CD4-positive, alpha-beta T cell treated with Interferon alpha-2 for 1 hour (primary cell): ENCODE results near the gene LRRC75B.
"Not testable (repeated sequence)": the region's sequence is repeated elsewhere in the genome, so short reads cannot be mapped to it uniquely, and the experiment has no call there.

Source experiments
- DNase-seq, 2 donors: peaks; one replicate each; pipeline ENCODE4 v3.0.0-alpha.2; 2020 to 2022

The LRRC75B gene

GRCh38 chr22:24552503-24553286 is 40.2 kb downstream of the LRRC75B start:
- DNase-seq = not testable (repeated sequence)

GRCh38 chr22:24550902-24551435 is 41.9 kb downstream of the LRRC75B start:
- DNase-seq = no peak

- no peak for DNase-seq
Observed at GRCh38 chr22:24550028-24550901, 42.6 kb downstream of the LRRC75B start.

GRCh38 chr22:24548812-24549211 is 44.1 kb downstream of the LRRC75B start:
- DNase-seq = no peak

GRCh38 chr22:24543679-24544243 is 49.1 kb downstream of the LRRC75B start:
- DNase-seq = no peak

- DNase-seq = no peak
Observed at GRCh38 chr22:24543185-24543601, 49.7 kb downstream of the LRRC75B start.

- no peak for DNase-seq
Observed at GRCh38 chr22:24542641-24543040, 50.2 kb downstream of the LRRC75B start.

GRCh38 chr22:24541681-24542515 is 51.0 kb downstream of the LRRC75B start:
- no peak for DNase-seq

- DNase-seq = no peak
Observed at GRCh38 chr22:24540470-24540869, 52.4 kb downstream of the LRRC75B start.

- no peak for DNase-seq
Observed at GRCh38 chr22:24536089-24536488, 56.8 kb downstream of the LRRC75B start.
